Testis (tissue), 2 donors: Measurements from ENCODE around the gene SYTL2.

ENCODE experiments used
- POLR2A ChIP-seq: fragments of 450-650 bp; IDR thresholded peaks from one replicate; pipeline ENCODE4 v1.6.1; 2017; ENCODE audit warnings: antibody characterized with exemption, mild to moderate bottlenecking, moderate library complexity
- TF ChIP-seq, protein P1 (sequence below), 3 experiments: fragments of 450-650 bp in 2 of 3; fragments of 200-600 bp in 1 of 3; sonication (generic) in 1 of 3; IDR thresholded peaks; one replicate each; pipeline ENCODE4 v1.5.1; 2016 to 2019; ENCODE audit warnings: antibody characterized with exemption in 3 of 3, mild to moderate bottlenecking in 2 of 3, moderate library complexity in 1 of 3

DNA sequence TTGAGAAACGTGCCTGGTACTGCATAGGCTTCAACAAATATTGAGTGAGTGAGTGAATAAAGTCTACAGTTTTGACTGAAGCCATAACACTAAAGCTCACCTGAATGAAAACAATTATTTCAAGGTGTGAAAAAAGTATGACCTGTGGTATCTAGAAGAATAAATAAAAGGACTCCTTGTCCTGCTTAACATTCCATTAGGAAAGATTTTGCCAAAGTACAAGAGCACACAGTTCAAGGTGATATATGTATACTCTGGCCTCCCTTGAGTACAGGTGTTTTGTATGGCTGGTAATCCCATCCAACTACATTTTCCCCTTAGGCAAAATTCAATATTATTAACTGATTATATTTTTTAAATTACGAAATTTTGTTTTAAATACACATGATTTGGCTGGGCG is 144.3 kb downstream of the SYTL2 start:
- TF ChIP-seq, protein P1, sequence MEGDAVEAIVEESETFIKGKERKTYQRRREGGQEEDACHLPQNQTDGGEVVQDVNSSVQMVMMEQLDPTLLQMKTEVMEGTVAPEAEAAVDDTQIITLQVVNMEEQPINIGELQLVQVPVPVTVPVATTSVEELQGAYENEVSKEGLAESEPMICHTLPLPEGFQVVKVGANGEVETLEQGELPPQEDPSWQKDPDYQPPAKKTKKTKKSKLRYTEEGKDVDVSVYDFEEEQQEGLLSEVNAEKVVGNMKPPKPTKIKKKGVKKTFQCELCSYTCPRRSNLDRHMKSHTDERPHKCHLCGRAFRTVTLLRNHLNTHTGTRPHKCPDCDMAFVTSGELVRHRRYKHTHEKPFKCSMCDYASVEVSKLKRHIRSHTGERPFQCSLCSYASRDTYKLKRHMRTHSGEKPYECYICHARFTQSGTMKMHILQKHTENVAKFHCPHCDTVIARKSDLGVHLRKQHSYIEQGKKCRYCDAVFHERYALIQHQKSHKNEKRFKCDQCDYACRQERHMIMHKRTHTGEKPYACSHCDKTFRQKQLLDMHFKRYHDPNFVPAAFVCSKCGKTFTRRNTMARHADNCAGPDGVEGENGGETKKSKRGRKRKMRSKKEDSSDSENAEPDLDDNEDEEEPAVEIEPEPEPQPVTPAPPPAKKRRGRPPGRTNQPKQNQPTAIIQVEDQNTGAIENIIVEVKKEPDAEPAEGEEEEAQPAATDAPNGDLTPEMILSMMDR (IDR thresholded peaks at IDR 0.05) = no peak
- no peak for TF ChIP-seq POLR2A
